Mesothelial cell of epicardium (in vitro differentiated cells): ENCODE results near the gene TUBA4B. TPM values are rescaled to one million over a fixed set of nuclear protein-coding genes. Genes with fewer than 3 reads are reported as not detected.

Source experiments
- DNase-seq, 2 experiments: peaks; one replicate each; pipeline ENCODE4 v3.0.0; 2021; ENCODE audit warnings: low spot score in 2 of 2; ENCODE audit not compliant: unreplicated experiment in 2 of 2
- H3K27ac Mint-ChIP-seq: 2 replicates; pipeline ENCODE4 v1.8.0; 2021; ENCODE audit warnings: mixed read lengths
- H3K27me3 Mint-ChIP-seq: 2 replicates; pipeline ENCODE4 v1.8.0; 2021; ENCODE audit warnings: low read depth, mixed read lengths
- H3K36me3 Mint-ChIP-seq: 2 replicates; pipeline ENCODE4 v1.8.0; 2021; ENCODE audit warnings: mixed read lengths
- H3K4me1 Mint-ChIP-seq: 2 replicates; pipeline ENCODE4 v1.8.0; 2021; ENCODE audit warnings: mixed read lengths
- H3K4me3 Mint-ChIP-seq: 2 replicates; pipeline ENCODE4 v1.8.0; 2021; ENCODE audit warnings: mild to moderate bottlenecking, moderate library complexity, mixed read lengths
- H3K9me3 Mint-ChIP-seq: 2 replicates; pipeline ENCODE4 v1.8.0; 2021; ENCODE audit warnings: mixed read lengths
- CTCF ChIP-seq: fragments of 200-600 bp; sonication (generic); IDR thresholded peaks from one replicate; pipeline ENCODE4 v1.5.0; 2021; ENCODE audit warnings: antibody characterized with exemption; ENCODE audit not compliant: unreplicated experiment
- total RNA-seq: library from RNA; stranded (reverse); gene quantifications from 3 replicates; pipeline ENCODE4 v1.2.1, GENCODE V29; 2021

TUBA4B gene
- total RNA-seq, 1 donor from 2014 or later = not detected

- Mint-ChIP-seq H3K36me3 (peaks cover 22% of the 10 kb centered on the region), H3K27me3 (no peaks in the 10 kb centered on the region)
- DNase-seq = no peak
These were observed 37.0 kb upstream of the TUBA4B start for GRCh38 chr2:219215871-219216534.

GRCh38 chr2:219216535-219216915 lies 36.5 kb upstream of the TUBA4B start:
- Mint-ChIP-seq H3K27ac (no peak overlapping the region), H3K4me3 (peak overlapping the region; percentile 34), H3K36me3 (peaks cover 26% of the 10 kb centered on the region), H3K27me3 (no peaks in the 10 kb centered on the region), H3K4me1 (peaks cover 23% of the 10 kb centered on the region), H3K9me3 (no peaks in the 10 kb centered on the region)
- no peak for TF ChIP-seq CTCF
- DNase-seq = no peak

More at GRCh38 chr2:219215871-219216534, 37.0 kb upstream of the TUBA4B start:
- no peak for TF ChIP-seq CTCF
- Mint-ChIP-seq H3K27ac (no peak overlapping the region), H3K9me3 (no peaks in the 10 kb centered on the region), H3K4me1 (peaks cover 23% of the 10 kb centered on the region), H3K4me3 (no peak overlapping the region)

- peak in 1 of 2 experiments; percentile 74 for DNase-seq
- Mint-ChIP-seq H3K4me3 (peak overlapping the region; percentile 81), H3K27me3 (no peaks in the 10 kb centered on the region), H3K27ac (peak overlapping the region; percentile 97), H3K9me3 (no peaks in the 10 kb centered on the region), H3K36me3 (peaks cover 25% of the 10 kb centered on the region), H3K4me1 (peaks cover 23% of the 10 kb centered on the region)
- TF ChIP-seq CTCF = no peak
These were observed 34.8 kb upstream of the TUBA4B start for GRCh38 chr2:219218217-219218731.

GRCh38 chr2:219218732-219219701 lies 34.0 kb upstream of the TUBA4B start, which contains the start of gene ABCB6:
TSS of gene ABCB6 (minus strand) at chr2:219218958. CDS start at chr2:219218673, 285 bp downstream.
- peak; percentile 91 to 95 for DNase-seq
- H3K36me3 Mint-ChIP-seq = peaks cover 26% of the 10 kb centered on the region
- no peaks in the 10 kb centered on the region for H3K27me3 Mint-ChIP-seq
- no peaks in the 10 kb centered on the region for H3K9me3 Mint-ChIP-seq
- H3K27ac Mint-ChIP-seq = peak within 1 kb of the TSS; percentile 97
- peak within 1 kb of the TSS; percentile 81 for H3K4me3 Mint-ChIP-seq
- H3K4me1 Mint-ChIP-seq = peaks cover 23% of the 10 kb centered on the region
- no peak for TF ChIP-seq CTCF

- Mint-ChIP-seq H3K4me1 (peaks cover 23% of the 10 kb centered on the region), H3K4me3 (peak overlapping the region; percentile 81), H3K36me3 (peaks cover 30% of the 10 kb centered on the region), H3K27ac (no peak overlapping the region), H3K9me3 (no peaks in the 10 kb centered on the region), H3K27me3 (no peaks in the 10 kb centered on the region)
- no peak for DNase-seq
- TF ChIP-seq CTCF = no peak
These were observed 33.1 kb upstream of the TUBA4B start for GRCh38 chr2:219219784-219220532.
